ENCODE measurements around the gene IFT43. TPM values are rescaled to one million over a fixed set of nuclear protein-coding genes. Genes with fewer than 3 reads are reported as not detected.
A peak's percentile ranks its signal among the peaks of the same experiment; 100 is the strongest.

Gene IFT43
- total RNA-seq = 9.2 TPM

- peak; percentile 79 to 93 (median 88) for DNase-seq (ENCODE audit: low read depth in 2 of 3, low spot score in 2 of 3)
These were observed at the start of gene IFT43 for GRCh38 chr14:75985618-75986438. Gene IFT43 (plus strand): TSS chr14:75985763. CDS start chr14:75985787, 24 bp downstream.

- no peak for DNase-seq (ENCODE audit: low read depth in 2 of 3, low spot score in 2 of 3)
These were observed 46.4 kb upstream of the IFT43 start for GRCh38 chr14:75939200-75939599.

- DNase-seq (ENCODE audit: low read depth in 2 of 3, low spot score in 2 of 3) = no peak
These were observed 44.5 kb upstream of the IFT43 start for GRCh38 chr14:75941030-75941429.

GRCh38 chr14:75944607-75945241 is 40.8 kb upstream of the IFT43 start:
- DNase-seq (ENCODE audit: low read depth in 2 of 3, low spot score in 2 of 3) = no peak

- no peak for DNase-seq (ENCODE audit: low read depth in 2 of 3, low spot score in 2 of 3)
These were observed 38.8 kb upstream of the IFT43 start for GRCh38 chr14:75946785-75947184.

GRCh38 chr14:75952489-75952888 is 33.1 kb upstream of the IFT43 start:
- DNase-seq (ENCODE audit: low read depth in 2 of 3, low spot score in 2 of 3) = no peak

- DNase-seq (ENCODE audit: low read depth in 2 of 3, low spot score in 2 of 3) = no peak
These were observed 26.5 kb upstream of the IFT43 start for GRCh38 chr14:75959031-75959430.

- DNase-seq (ENCODE audit: low read depth in 2 of 3, low spot score in 2 of 3) = no peak
These were observed 25.3 kb upstream of the IFT43 start for GRCh38 chr14:75960231-75960630.

- DNase-seq (ENCODE audit: low read depth in 2 of 3, low spot score in 2 of 3) = no peak
These were observed 23.9 kb upstream of the IFT43 start for GRCh38 chr14:75961662-75962061.

- no peak for DNase-seq (ENCODE audit: low read depth in 2 of 3, low spot score in 2 of 3)
These were observed 17.7 kb upstream of the IFT43 start for GRCh38 chr14:75967866-75968265.

GRCh38 chr14:75968456-75968855 is 17.1 kb upstream of the IFT43 start:
- DNase-seq (ENCODE audit: low read depth in 2 of 3, low spot score in 2 of 3) = no peak

GRCh38 chr14:75969126-75969525 is 16.4 kb upstream of the IFT43 start:
- DNase-seq (ENCODE audit: low read depth in 2 of 3, low spot score in 2 of 3) = no peak

- no peak for DNase-seq (ENCODE audit: low read depth in 2 of 3, low spot score in 2 of 3)
These were observed 15.7 kb upstream of the IFT43 start for GRCh38 chr14:75969891-75970290.

- no peak for DNase-seq (ENCODE audit: low read depth in 2 of 3, low spot score in 2 of 3)
These were observed 14.6 kb upstream of the IFT43 start for GRCh38 chr14:75970989-75971388.

- DNase-seq (ENCODE audit: low read depth in 2 of 3, low spot score in 2 of 3) = no peak
These were observed 14.1 kb upstream of the IFT43 start for GRCh38 chr14:75971509-75971908.

- DNase-seq (ENCODE audit: low read depth in 2 of 3, low spot score in 2 of 3) = peak in 1 of 3 donors; percentile 4
These were observed 12.7 kb upstream of the IFT43 start for GRCh38 chr14:75972801-75973421.

GRCh38 chr14:75976826-75977581 is 8.6 kb upstream of the IFT43 start:
- DNase-seq (ENCODE audit: low read depth in 2 of 3, low spot score in 2 of 3) = no peak

GRCh38 chr14:75977582-75977943 is 8.0 kb upstream of the IFT43 start:
- no peak for DNase-seq (ENCODE audit: low read depth in 2 of 3, low spot score in 2 of 3)

GRCh38 chr14:75978249-75978731 is 7.3 kb upstream of the IFT43 start:
- peak in 1 of 3 donors; percentile 15 for DNase-seq (ENCODE audit: low read depth in 2 of 3, low spot score in 2 of 3)

GRCh38 chr14:75979071-75979571 is 6.4 kb upstream of the IFT43 start:
- DNase-seq (ENCODE audit: low read depth in 2 of 3, low spot score in 2 of 3) = peak in 2 of 3 donors; percentile 23 to 35

All from hematopoietic multipotent progenitor cell (in vitro differentiated cells).